NCI-H146 treated with DMSO at 0.1 percent for 48 hours (cell line): ENCODE measurements around the gene CHST11.
"Not testable (repeated sequence)": the region's sequence is repeated elsewhere in the genome, so short reads cannot be mapped to it uniquely, and the experiment has no call there.

Experiments used
- DNase-seq: peaks from one replicate; lab custom pipeline; 2025; ENCODE audit not compliant: unreplicated experiment; lab: John Stamatoyannopoulos, UW

CHST11 gene

GRCh38 chr12:104785886-104786285 lies 329.1 kb downstream of the CHST11 start:
- no peak for DNase-seq

GRCh38 chr12:104786352-104786751 lies 329.6 kb downstream of the CHST11 start:
- DNase-seq = no peak

- no peak for DNase-seq
Observed at GRCh38 chr12:104788840-104789271, 332.1 kb downstream of the CHST11 start.

GRCh38 chr12:104790296-104791125 lies 333.8 kb downstream of the CHST11 start:
- no peak for DNase-seq

GRCh38 chr12:104792570-104792969 lies 335.8 kb downstream of the CHST11 start:
- DNase-seq = no peak

- DNase-seq = no peak
Observed at GRCh38 chr12:104793285-104793684, 336.5 kb downstream of the CHST11 start.

GRCh38 chr12:104793968-104794367 lies 337.2 kb downstream of the CHST11 start:
- no peak for DNase-seq

GRCh38 chr12:104796475-104796862 lies 339.7 kb downstream of the CHST11 start:
- DNase-seq = no peak

GRCh38 chr12:104799458-104799857 lies 342.7 kb downstream of the CHST11 start:
- no peak for DNase-seq

GRCh38 chr12:104801005-104801404 lies 344.3 kb downstream of the CHST11 start:
- DNase-seq = no peak

GRCh38 chr12:104801427-104801826 lies 344.7 kb downstream of the CHST11 start:
- no peak for DNase-seq

- no peak for DNase-seq
Observed at GRCh38 chr12:104802208-104802607, 345.5 kb downstream of the CHST11 start.

- no peak for DNase-seq
Observed at GRCh38 chr12:104805186-104805585, 348.4 kb downstream of the CHST11 start.

GRCh38 chr12:104806194-104806593 lies 349.4 kb downstream of the CHST11 start:
- DNase-seq = not testable (repeated sequence)

- no peak for DNase-seq
Observed at GRCh38 chr12:104809251-104809650, 352.5 kb downstream of the CHST11 start.

- no peak for DNase-seq
Observed at GRCh38 chr12:104809706-104810385, 353.1 kb downstream of the CHST11 start.
